ENCODE data around the gene STRN.

STRN gene

DNA sequence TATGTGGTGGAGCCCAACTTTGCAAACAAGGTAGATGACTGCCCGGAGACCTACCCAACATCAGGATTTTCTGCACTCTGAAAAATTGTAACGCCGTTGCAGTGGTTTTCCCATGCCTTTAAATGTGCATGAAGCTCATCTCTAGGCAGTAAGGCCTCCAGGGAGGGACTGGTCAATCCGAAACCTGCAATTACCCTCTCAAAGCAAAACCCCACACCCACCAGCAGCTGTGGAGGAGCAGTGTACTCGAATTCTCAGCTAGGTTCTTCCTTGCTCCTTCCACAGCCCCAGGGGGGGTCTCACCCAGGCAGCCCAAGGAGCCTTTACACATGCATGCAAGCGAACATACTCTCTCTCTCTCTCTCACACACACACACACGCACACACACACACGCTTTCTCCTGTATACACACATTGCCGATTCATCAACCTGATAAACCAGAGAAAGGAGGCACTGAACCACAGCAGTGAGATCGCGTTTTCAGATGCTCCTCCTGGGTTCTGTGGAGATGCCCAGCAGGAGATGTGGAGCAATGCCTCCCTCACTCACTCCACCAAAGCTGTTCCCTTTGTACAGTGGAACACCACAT lies 160.6 kb downstream of the STRN start:
- Histone ChIP-seq H3K4me3 (ENCODE audit: low read depth in 1 of 2, low read length in 1 of 2) (no peak overlapping the region), H3K9me3 (no peaks in the 10 kb centered on the region), H3K4me1 (ENCODE audit: control insufficient read depth in 1 of 2, insufficient read depth in 1 of 2, low read depth in 1 of 2, low read length in 1 of 2) (no peaks in the 10 kb centered on the region), H3K27ac (no peak overlapping the region), H3K36me3 (no peaks in the 10 kb centered on the region), H3K27me3 (no peaks in the 10 kb centered on the region)
- no peak for TF ChIP-seq CTCF (IDR thresholded peaks at IDR 0.05)

DNA sequence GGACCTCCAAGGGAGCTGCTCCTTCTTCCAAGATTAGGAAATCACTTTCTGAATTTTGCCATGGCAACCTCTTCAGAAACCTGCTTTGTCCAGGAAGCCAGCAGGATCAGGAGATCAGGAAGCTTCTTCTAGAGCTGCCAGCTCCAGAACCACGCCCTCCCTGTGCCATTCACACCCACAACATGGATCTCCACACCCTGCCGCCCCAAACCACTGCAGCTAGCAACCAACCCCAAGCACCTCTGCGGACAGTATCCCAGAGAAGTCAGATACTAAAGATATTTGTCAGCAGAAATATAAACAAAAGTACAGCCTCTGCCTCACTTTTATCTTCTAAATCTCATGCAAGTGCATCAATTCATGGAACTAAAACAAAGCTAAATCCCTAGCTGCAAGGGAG lies 163.4 kb downstream of the STRN start:
- no peaks in the 10 kb centered on the region for H3K27me3 ChIP-seq
- no peak overlapping the region for H3K4me3 ChIP-seq (ENCODE audit: low read depth in 1 of 2, low read length in 1 of 2)
- TF ChIP-seq CTCF (IDR thresholded peaks at IDR 0.05) = no peak
- H3K36me3 ChIP-seq = no peaks in the 10 kb centered on the region
- no peaks in the 10 kb centered on the region for H3K4me1 ChIP-seq (ENCODE audit: control insufficient read depth in 1 of 2, insufficient read depth in 1 of 2, low read depth in 1 of 2, low read length in 1 of 2)
- H3K9me3 ChIP-seq = no peaks in the 10 kb centered on the region
- H3K27ac ChIP-seq = no peak overlapping the region

DNA sequence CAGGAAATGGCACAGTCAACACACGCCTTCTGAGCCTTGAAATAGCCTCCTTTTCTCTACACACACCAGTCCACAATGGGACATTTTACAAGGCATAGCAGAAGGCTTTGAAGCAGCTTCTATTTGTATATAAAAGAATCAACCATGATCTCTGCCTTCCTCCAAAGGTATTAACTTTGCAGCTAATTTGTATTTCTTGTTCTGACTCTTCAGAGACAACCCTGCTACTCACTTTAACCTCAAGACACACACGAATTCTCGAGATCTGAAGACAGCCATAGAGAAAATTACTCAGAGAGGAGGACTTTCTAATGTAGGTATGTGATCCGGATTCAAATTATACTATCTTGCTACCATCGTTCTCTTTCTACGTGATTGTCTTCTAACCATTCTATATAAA lies 165.2 kb downstream of the STRN start:
- TF ChIP-seq CTCF (IDR thresholded peaks at IDR 0.05) = no peak
- no peaks in the 10 kb centered on the region for H3K27me3 ChIP-seq
- no peak overlapping the region for H3K4me3 ChIP-seq (ENCODE audit: low read depth in 1 of 2, low read length in 1 of 2)
- H3K36me3 ChIP-seq = no peaks in the 10 kb centered on the region
- no peak overlapping the region for H3K27ac ChIP-seq
- no peaks in the 10 kb centered on the region for H3K4me1 ChIP-seq (ENCODE audit: control insufficient read depth in 1 of 2, insufficient read depth in 1 of 2, low read depth in 1 of 2, low read length in 1 of 2)
- no peaks in the 10 kb centered on the region for H3K9me3 ChIP-seq

DNA sequence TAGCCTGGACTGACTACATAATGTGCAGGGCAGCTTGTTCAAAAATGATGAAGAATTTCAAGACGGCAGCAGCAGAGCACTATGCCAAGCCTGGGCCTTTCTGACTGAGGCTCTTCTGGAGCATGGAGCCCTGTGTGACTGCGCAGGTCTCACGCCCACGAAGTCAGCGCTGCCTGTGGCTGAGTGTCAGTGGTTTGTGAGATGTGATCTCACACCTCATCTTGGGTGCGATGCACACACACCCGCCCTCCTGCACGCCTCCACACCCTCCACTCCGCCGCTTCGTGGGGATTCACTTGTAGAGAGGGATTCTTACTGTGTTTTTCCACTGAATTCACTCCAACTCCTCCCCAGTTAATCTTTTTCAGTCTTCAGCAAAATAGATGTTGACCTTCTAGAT lies 166.0 kb downstream of the STRN start:
- no peak overlapping the region for H3K27ac ChIP-seq
- H3K4me1 ChIP-seq (ENCODE audit: control insufficient read depth in 1 of 2, insufficient read depth in 1 of 2, low read depth in 1 of 2, low read length in 1 of 2) = no peaks in the 10 kb centered on the region
- no peak for TF ChIP-seq CTCF (IDR thresholded peaks at IDR 0.05)
- no peaks in the 10 kb centered on the region for H3K27me3 ChIP-seq
- no peaks in the 10 kb centered on the region for H3K9me3 ChIP-seq
- H3K4me3 ChIP-seq (ENCODE audit: low read depth in 1 of 2, low read length in 1 of 2) = no peak overlapping the region
- no peaks in the 10 kb centered on the region for H3K36me3 ChIP-seq

DNA sequence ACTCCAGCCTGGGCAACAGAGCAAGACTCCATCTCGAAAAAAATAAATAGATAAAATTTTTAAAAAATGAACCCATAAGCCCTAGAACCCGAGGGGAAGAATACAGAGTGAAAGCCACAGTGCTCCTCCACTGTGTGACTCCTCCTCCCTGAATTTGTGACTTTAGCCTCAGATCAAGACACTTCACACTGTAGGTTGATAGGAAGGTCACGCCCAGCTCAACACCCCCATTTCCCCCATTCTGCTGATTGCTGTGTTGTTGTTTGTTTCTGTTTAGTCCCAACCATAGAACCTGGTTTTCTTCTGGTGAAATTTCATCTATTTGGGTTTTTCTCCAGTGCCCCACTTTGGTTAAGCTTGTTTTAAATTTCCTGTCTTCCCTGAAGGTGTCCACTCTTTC lies 167.6 kb downstream of the STRN start:
- no peak overlapping the region for H3K27ac ChIP-seq
- no peaks in the 10 kb centered on the region for H3K27me3 ChIP-seq
- H3K4me3 ChIP-seq (ENCODE audit: low read depth in 1 of 2, low read length in 1 of 2) = no peak overlapping the region
- H3K4me1 ChIP-seq (ENCODE audit: control insufficient read depth in 1 of 2, insufficient read depth in 1 of 2, low read depth in 1 of 2, low read length in 1 of 2) = no peaks in the 10 kb centered on the region
- no peaks in the 10 kb centered on the region for H3K9me3 ChIP-seq
- no peak for TF ChIP-seq CTCF (IDR thresholded peaks at IDR 0.05)
- no peaks in the 10 kb centered on the region for H3K36me3 ChIP-seq

All from neutrophil (primary cell).